GM23338 (cell line): ENCODE results near the gene DLK1. TPM values are rescaled to one million over a fixed set of nuclear protein-coding genes. Genes with fewer than 3 reads are reported as not detected.

Experiments used
- ATAC-seq: fragments of 200-7000 bp; cut with Tn5 transposase; 3 replicates; pipeline ENCODE4 v1.9.1; 2020
- DNase-seq: peaks from one replicate; pipeline ENCODE4 v3.0.0-alpha.2; 2015; ENCODE audit warnings: low spot score
- H2AFZ ChIP-seq: fragments of 200-600 bp; sonication (generic); 2 replicates; pipeline ENCODE4 v1.8.0; 2016; ENCODE audit warnings: antibody characterized with exemption, mild to moderate bottlenecking, moderate library complexity
- H3F3A ChIP-seq: fragments of 200-600 bp; sonication (generic); replicated peaks from 2 replicates; pipeline ENCODE4 v1.8.0; 2017; ENCODE audit warnings: antibody characterized with exemption, mixed run types, low read depth
- H3K27ac ChIP-seq: fragments of 200-600 bp; sonication (generic); 2 replicates; pipeline ENCODE4 v1.6.1; 2016; ENCODE audit warnings: low read depth
- H3K27me3 ChIP-seq: fragments of 200-600 bp; sonication (generic); 2 replicates; pipeline ENCODE4 v1.8.0; 2016; ENCODE audit warnings: mild to moderate bottlenecking, mixed run types, moderate library complexity; ENCODE audit not compliant: insufficient read depth
- H3K36me3 ChIP-seq: fragments of 200-600 bp; sonication (generic); 2 replicates; pipeline ENCODE4 v1.8.0; 2016; ENCODE audit warnings: mild to moderate bottlenecking; ENCODE audit not compliant: insufficient read depth
- H3K4me1 ChIP-seq: fragments of 200-600 bp; sonication (generic); 2 replicates; pipeline ENCODE4 v1.8.0; 2016; ENCODE audit warnings: mild to moderate bottlenecking, moderate library complexity; ENCODE audit not compliant: insufficient read depth
- H3K4me2 ChIP-seq: fragments of 200-600 bp; sonication (generic); 2 replicates; pipeline ENCODE4 v1.7.1; 2017; ENCODE audit warnings: mixed run types
- H3K4me3 ChIP-seq: fragments of 200-600 bp; sonication (generic); 2 replicates; pipeline ENCODE4 v1.6.1; 2016; ENCODE audit warnings: mixed run types
- H3K79me2 ChIP-seq: fragments of 200-600 bp; sonication (generic); replicated peaks from 2 replicates; pipeline ENCODE4 v1.8.0; 2017; ENCODE audit warnings: mild to moderate bottlenecking; ENCODE audit not compliant: insufficient read depth
- H3K9me2 ChIP-seq: fragments of 200-600 bp; sonication (generic); 2 replicates; pipeline ENCODE4 v1.8.0; 2017; ENCODE audit not compliant: insufficient read depth
- H4K20me1 ChIP-seq: fragments of 200-600 bp; sonication (generic); replicated peaks from 2 replicates; pipeline ENCODE4 v1.8.0; 2017; ENCODE audit warnings: mild to moderate bottlenecking; ENCODE audit not compliant: insufficient read depth
- H3K27ac Mint-ChIP-seq: 2 replicates; pipeline ENCODE4 v1.8.0; 2020; ENCODE audit warnings: inconsistent platforms, mild to moderate bottlenecking, moderate library complexity, mixed read lengths
- H3K27me3 Mint-ChIP-seq: 3 replicates; pipeline ENCODE4 v1.8.0; 2022; ENCODE audit warnings: low read depth, mild to moderate bottlenecking, moderate library complexity, mixed read lengths, inconsistent platforms; ENCODE audit not compliant: insufficient read depth, poor library complexity
- H3K36me3 Mint-ChIP-seq: 3 replicates; pipeline ENCODE4 v1.8.0; 2021; ENCODE audit warnings: low read depth, mild to moderate bottlenecking, inconsistent platforms, moderate library complexity, mixed read lengths
- H3K4me1 Mint-ChIP-seq: 3 replicates; pipeline ENCODE4 v1.8.0; 2020; ENCODE audit warnings: mild to moderate bottlenecking, inconsistent platforms, mixed read lengths
- H3K4me3 Mint-ChIP-seq: 3 replicates; pipeline ENCODE4 v1.8.0; 2021; ENCODE audit warnings: moderate library complexity, mild to moderate bottlenecking, inconsistent platforms, mixed read lengths
- H3K9me3 Mint-ChIP-seq: 3 replicates; pipeline ENCODE4 v1.8.0; 2020; ENCODE audit warnings: moderate library complexity, mild to moderate bottlenecking, inconsistent platforms, mixed read lengths
- CREB1 ChIP-seq: fragments of 250-450 bp; sonication (Bioruptor Pico); IDR thresholded peaks from 2 replicates; pipeline ENCODE4 v1.5.0; 2020; ENCODE audit warnings: low read depth, mild to moderate bottlenecking, moderate library complexity
- EZH2 ChIP-seq: fragments of 200-600 bp; sonication (generic); IDR thresholded peaks from one replicate; pipeline ENCODE4 v1.8.0; 2017; ENCODE audit warnings: antibody characterized with exemption, mild to moderate bottlenecking, low read depth; ENCODE audit not compliant: unreplicated experiment
- JUNB ChIP-seq: IDR thresholded peaks from one replicate; pipeline ENCODE4 v1.6.1; 2016; ENCODE audit warnings: antibody characterized with exemption; ENCODE audit not compliant: unreplicated experiment
- NANOG ChIP-seq: IDR thresholded peaks from 2 replicates; pipeline ENCODE4 v1.6.1; 2016; ENCODE audit warnings: antibody characterized with exemption, borderline replicate concordance
- POLR2AphosphoS5 ChIP-seq: IDR thresholded peaks from 2 replicates; pipeline ENCODE4 v1.6.1; 2016; ENCODE audit warnings: antibody characterized with exemption, low read depth
- ZNF114 ChIP-seq: fragments of 250-450 bp; sonication (Bioruptor Pico); IDR thresholded peaks from 2 replicates; pipeline ENCODE4 v1.5.0; 2020; ENCODE audit warnings: mild to moderate bottlenecking, moderate library complexity
- ZNF331 ChIP-seq: fragments of 250-450 bp; sonication (Bioruptor Pico); IDR thresholded peaks from 2 replicates; pipeline ENCODE4 v1.5.0; 2020; ENCODE audit warnings: low read depth, mild to moderate bottlenecking, moderate library complexity
- polyA plus RNA-seq: library from polyadenylated mRNA; unstranded; fragments of >200 nt; fragmentation: Nextera tagmentation; extraction: Ambion mirVana; gene quantifications from 2 replicates; pipeline ENCODE4 v1.2.1, GENCODE V29; 2016
- total RNA-seq: library from RNA; depleted of rRNA; stranded (reverse); fragments of >200 nt; shearing (Covaris generic); gene quantifications from 2 replicates; pipeline ENCODE4 v1.2.3, GENCODE V29; 2014
- TF ChIP-seq, protein P1 (sequence below), 2 experiments: fragments of 200-600 bp in 1 of 2; sonication (generic) in 1 of 2; conservative IDR thresholded peaks; 2 replicates each; pipeline versions ENCODE4 v1.5.1 to v1.6.1; 2016 to 2017; ENCODE audit warnings: antibody characterized with exemption in 2 of 2, low read depth in 2 of 2, mild to moderate bottlenecking in 2 of 2, moderate library complexity in 1 of 2
- TF ChIP-seq, protein P2 (sequence below): fragments of 250-450 bp; sonication (Bioruptor Pico); IDR thresholded peaks from 2 replicates; pipeline ENCODE4 v1.5.0; 2020; ENCODE audit warnings: mild to moderate bottlenecking, moderate library complexity

DLK1 gene
- total and polyA plus RNA-seq, 2 experiments from 2014 or later, result 1.1 to 1.2 TPM

DNA sequence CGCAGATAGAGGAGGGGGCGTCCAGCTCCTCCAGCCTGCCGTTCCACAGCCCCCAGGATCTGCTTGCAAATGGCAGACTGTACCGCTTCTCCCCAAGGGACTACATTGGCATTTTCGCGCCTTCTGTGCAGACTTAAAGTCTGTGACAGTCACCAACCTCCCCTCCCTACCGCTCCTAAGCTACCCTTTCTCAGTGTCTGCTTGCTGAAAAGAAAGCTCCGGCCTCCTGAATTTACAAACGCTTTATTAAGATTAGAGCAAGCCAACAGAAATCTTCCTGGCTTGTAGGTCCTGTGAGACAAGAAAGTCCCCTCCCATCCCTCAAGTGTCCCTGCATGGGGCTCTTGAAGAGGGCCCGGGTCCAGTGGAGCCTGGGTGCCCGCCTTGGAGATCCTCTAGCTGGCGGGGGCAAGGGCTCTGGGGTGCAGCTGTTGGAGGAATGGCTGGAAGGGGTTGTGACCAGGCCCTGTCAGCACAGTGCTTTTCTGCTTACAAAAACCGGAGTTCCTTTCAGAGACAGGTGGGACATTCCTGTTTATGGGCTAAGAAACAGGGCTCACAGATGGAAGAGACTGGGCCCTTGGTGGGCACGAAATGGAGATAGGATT is 2.8 kb upstream of the DLK1 start:
- H3K79me2 ChIP-seq, result no peaks in the 10 kb centered on the region
- no peak overlapping the region for H3K4me3 ChIP-seq
- Mint-ChIP-seq H3K4me3 (no peak overlapping the region), H3K9me3 (peaks cover 3% of the 10 kb centered on the region; the same call in 1 of the 3 replicates), H3K27me3 (peaks cover 45% of the 10 kb centered on the region), H3K36me3 (no peaks in the 10 kb centered on the region; the same call in 2 of the 3 replicates), H3K4me1 (peaks cover 32% of the 10 kb centered on the region), H3K27ac (no peak overlapping the region)
- H2AFZ ChIP-seq, result no peak overlapping the region
- H3K27me3 ChIP-seq, result peaks cover 36% of the 10 kb centered on the region
- H3K27ac ChIP-seq, result no peak overlapping the region
- ATAC-seq (no peak), DNase-seq (no peak)
- H3K4me1 ChIP-seq, result peaks cover 4% of the 10 kb centered on the region; the same call in 1 of the 2 replicates
- no peaks in the 10 kb centered on the region for H4K20me1 ChIP-seq
- TF ChIP-seq NANOG, result no peak
- no peak for TF ChIP-seq EZH2
- no peak for TF ChIP-seq ZNF331 (CRISPR knock-in tag)
- no peak for TF ChIP-seq CREB1
- TF ChIP-seq, protein P1, sequence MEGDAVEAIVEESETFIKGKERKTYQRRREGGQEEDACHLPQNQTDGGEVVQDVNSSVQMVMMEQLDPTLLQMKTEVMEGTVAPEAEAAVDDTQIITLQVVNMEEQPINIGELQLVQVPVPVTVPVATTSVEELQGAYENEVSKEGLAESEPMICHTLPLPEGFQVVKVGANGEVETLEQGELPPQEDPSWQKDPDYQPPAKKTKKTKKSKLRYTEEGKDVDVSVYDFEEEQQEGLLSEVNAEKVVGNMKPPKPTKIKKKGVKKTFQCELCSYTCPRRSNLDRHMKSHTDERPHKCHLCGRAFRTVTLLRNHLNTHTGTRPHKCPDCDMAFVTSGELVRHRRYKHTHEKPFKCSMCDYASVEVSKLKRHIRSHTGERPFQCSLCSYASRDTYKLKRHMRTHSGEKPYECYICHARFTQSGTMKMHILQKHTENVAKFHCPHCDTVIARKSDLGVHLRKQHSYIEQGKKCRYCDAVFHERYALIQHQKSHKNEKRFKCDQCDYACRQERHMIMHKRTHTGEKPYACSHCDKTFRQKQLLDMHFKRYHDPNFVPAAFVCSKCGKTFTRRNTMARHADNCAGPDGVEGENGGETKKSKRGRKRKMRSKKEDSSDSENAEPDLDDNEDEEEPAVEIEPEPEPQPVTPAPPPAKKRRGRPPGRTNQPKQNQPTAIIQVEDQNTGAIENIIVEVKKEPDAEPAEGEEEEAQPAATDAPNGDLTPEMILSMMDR (conservative IDR thresholded peaks at IDR 0.05; ENCODE audit: low read depth in 2 of 2), result no peak
- TF ChIP-seq, protein P2, sequence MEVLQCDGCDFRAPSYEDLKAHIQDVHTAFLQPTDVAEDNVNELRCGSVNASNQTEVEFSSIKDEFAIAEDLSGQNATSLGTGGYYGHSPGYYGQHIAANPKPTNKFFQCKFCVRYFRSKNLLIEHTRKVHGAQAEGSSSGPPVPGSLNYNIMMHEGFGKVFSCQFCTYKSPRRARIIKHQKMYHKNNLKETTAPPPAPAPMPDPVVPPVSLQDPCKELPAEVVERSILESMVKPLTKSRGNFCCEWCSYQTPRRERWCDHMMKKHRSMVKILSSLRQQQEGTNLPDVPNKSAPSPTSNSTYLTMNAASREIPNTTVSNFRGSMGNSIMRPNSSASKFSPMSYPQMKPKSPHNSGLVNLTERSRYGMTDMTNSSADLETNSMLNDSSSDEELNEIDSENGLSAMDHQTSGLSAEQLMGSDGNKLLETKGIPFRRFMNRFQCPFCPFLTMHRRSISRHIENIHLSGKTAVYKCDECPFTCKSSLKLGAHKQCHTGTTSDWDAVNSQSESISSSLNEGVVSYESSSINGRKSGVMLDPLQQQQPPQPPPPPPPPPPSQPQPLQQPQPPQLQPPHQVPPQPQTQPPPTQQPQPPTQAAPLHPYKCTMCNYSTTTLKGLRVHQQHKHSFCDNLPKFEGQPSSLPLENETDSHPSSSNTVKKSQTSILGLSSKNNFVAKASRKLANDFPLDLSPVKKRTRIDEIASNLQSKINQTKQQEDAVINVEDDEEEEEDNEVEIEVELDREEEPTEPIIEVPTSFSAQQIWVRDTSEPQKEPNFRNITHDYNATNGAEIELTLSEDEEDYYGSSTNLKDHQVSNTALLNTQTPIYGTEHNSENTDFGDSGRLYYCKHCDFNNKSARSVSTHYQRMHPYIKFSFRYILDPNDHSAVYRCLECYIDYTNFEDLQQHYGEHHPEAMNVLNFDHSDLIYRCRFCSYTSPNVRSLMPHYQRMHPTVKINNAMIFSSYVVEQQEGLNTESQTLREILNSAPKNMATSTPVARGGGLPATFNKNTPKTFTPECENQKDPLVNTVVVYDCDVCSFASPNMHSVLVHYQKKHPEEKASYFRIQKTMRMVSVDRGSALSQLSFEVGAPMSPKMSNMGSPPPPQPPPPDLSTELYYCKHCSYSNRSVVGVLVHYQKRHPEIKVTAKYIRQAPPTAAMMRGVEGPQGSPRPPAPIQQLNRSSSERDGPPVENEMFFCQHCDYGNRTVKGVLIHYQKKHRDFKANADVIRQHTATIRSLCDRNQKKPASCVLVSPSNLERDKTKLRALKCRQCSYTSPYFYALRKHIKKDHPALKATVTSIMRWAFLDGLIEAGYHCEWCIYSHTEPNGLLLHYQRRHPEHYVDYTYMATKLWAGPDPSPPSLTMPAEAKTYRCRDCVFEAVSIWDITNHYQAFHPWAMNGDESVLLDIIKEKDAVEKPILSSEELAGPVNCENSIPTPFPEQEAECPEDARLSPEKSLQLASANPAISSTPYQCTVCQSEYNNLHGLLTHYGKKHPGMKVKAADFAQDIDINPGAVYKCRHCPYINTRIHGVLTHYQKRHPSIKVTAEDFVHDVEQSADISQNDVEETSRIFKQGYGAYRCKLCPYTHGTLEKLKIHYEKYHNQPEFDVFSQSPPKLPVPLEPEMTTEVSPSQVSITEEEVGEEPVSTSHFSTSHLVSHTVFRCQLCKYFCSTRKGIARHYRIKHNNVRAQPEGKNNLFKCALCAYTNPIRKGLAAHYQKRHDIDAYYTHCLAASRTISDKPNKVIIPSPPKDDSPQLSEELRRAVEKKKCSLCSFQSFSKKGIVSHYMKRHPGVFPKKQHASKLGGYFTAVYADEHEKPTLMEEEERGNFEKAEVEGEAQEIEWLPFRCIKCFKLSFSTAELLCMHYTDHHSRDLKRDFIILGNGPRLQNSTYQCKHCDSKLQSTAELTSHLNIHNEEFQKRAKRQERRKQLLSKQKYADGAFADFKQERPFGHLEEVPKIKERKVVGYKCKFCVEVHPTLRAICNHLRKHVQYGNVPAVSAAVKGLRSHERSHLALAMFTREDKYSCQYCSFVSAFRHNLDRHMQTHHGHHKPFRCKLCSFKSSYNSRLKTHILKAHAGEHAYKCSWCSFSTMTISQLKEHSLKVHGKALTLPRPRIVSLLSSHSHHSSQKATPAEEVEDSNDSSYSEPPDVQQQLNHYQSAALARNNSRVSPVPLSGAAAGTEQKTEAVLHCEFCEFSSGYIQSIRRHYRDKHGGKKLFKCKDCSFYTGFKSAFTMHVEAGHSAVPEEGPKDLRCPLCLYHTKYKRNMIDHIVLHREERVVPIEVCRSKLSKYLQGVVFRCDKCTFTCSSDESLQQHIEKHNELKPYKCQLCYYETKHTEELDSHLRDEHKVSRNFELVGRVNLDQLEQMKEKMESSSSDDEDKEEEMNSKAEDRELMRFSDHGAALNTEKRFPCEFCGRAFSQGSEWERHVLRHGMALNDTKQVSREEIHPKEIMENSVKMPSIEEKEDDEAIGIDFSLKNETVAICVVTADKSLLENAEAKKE (CRISPR knock-in tag), result no peak
- TF ChIP-seq POLR2AphosphoS5, result no peak
- TF ChIP-seq ZNF114 (CRISPR knock-in tag), result no peak
- no peak for TF ChIP-seq JUNB
- no peaks in the 10 kb centered on the region for H3F3A ChIP-seq
- no peaks in the 10 kb centered on the region for H3K36me3 ChIP-seq
- H3K4me2 ChIP-seq, result no peak overlapping the region
- no peaks in the 10 kb centered on the region for H3K9me2 ChIP-seq
